Parathyroid adenoma (tissue), 2 donors: ENCODE data around the gene CAV3.

Experiments used
- H2AFZ ChIP-seq: fragments of 300-600 bp; sonication (generic); one replicate; pipeline ENCODE4 v1.7.0; 2017; ENCODE audit warnings: antibody characterized with exemption, mild to moderate bottlenecking
- H3K27ac ChIP-seq: fragments of 300-600 bp; sonication (generic); one replicate; pipeline ENCODE4 v1.7.0; 2017
- H3K27me3 ChIP-seq: fragments of 300-600 bp; sonication (generic); one replicate; pipeline ENCODE4 v1.7.0; 2017; ENCODE audit warnings: low read length; ENCODE audit not compliant: control insufficient read depth, insufficient read depth
- H3K36me3 ChIP-seq: fragments of 300-600 bp; sonication (generic); one replicate; pipeline ENCODE4 v1.7.0; 2017; ENCODE audit warnings: low read length; ENCODE audit not compliant: control insufficient read depth, insufficient read depth
- H3K4me1 ChIP-seq: fragments of 300-600 bp; sonication (generic); one replicate; pipeline ENCODE4 v1.7.0; 2017; ENCODE audit warnings: control low read depth
- H3K4me2 ChIP-seq: fragments of 300-600 bp; sonication (generic); one replicate; pipeline ENCODE4 v1.7.0; 2017; ENCODE audit warnings: low read length
- H3K4me3 ChIP-seq: fragments of 300-600 bp; sonication (generic); one replicate; pipeline ENCODE4 v1.7.0; 2017; ENCODE audit warnings: low read depth, low read length
- H3K79me2 ChIP-seq: fragments of 300-600 bp; sonication (generic); one replicate; pipeline ENCODE4 v1.7.0; 2017; ENCODE audit warnings: control low read depth
- H3K9ac ChIP-seq: fragments of 300-600 bp; sonication (generic); one replicate; pipeline ENCODE4 v1.7.0; 2017; ENCODE audit warnings: mild to moderate bottlenecking
- H3K9me3 ChIP-seq: fragments of 300-600 bp; sonication (generic); one replicate; pipeline ENCODE4 v1.7.0; 2017; ENCODE audit warnings: low read length; ENCODE audit not compliant: control insufficient read depth
- TF ChIP-seq, protein P1 (sequence below): fragments of 300-600 bp; sonication (generic); IDR thresholded peaks from one replicate; pipeline ENCODE4 v1.7.0; 2017; ENCODE audit warnings: antibody characterized with exemption, mild to moderate bottlenecking
- donor health status: primary hyperparathyroidism.

The CAV3 gene

DNA sequence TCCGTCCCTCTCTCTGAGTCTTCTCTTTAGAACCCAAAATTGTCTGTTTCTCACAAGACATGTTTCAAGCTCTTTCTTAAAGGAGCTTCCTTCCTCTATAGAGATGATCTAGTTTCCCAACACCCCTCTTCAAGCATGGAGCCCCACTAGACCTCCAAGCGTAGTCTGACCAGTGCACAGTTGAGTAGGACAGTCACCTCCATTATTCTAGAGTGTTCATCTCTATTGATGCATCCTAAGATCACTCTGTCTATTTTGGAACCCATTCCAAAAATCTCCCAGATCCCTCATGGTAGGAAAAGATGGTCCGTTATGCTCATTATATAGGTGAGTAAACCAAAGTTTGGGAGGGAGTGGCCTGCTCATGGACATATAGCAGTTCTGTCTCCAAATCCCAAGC, 4.1 kb upstream of the CAV3 start:
- Histone ChIP-seq H3K27me3 (no peaks in the 10 kb centered on the region), H3K4me1 (no peaks in the 10 kb centered on the region), H3K27ac (no peak overlapping the region), H3K4me2 (no peak overlapping the region), H3K9ac (no peak overlapping the region), H3K79me2 (no peaks in the 10 kb centered on the region), H3K9me3 (no peaks in the 10 kb centered on the region), H3K4me3 (no peak overlapping the region), H2AFZ (no peak overlapping the region), H3K36me3 (no peaks in the 10 kb centered on the region)
- TF ChIP-seq, protein P1, sequence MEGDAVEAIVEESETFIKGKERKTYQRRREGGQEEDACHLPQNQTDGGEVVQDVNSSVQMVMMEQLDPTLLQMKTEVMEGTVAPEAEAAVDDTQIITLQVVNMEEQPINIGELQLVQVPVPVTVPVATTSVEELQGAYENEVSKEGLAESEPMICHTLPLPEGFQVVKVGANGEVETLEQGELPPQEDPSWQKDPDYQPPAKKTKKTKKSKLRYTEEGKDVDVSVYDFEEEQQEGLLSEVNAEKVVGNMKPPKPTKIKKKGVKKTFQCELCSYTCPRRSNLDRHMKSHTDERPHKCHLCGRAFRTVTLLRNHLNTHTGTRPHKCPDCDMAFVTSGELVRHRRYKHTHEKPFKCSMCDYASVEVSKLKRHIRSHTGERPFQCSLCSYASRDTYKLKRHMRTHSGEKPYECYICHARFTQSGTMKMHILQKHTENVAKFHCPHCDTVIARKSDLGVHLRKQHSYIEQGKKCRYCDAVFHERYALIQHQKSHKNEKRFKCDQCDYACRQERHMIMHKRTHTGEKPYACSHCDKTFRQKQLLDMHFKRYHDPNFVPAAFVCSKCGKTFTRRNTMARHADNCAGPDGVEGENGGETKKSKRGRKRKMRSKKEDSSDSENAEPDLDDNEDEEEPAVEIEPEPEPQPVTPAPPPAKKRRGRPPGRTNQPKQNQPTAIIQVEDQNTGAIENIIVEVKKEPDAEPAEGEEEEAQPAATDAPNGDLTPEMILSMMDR, result no peak

DNA sequence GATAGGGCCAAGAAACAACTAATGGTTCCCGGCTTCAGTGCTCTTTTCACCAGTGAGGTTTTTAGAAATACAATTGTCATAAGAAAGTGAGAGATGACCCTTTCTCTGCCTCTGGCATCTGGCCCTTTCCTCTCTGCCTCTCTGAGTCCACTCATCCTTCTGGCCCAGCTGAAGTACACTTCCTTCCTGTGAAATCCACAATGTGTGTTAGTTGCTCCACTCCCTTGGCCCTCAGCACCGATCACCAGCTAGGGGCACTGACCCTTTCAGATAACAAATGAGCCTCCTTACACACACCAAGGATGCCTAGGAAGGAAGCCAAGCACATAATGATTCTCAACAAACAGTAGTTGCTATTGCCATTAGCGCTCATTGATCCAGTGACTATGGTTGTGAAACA, 2.9 kb upstream of the CAV3 start:
- H3K79me2 ChIP-seq, result no peaks in the 10 kb centered on the region
- no peak overlapping the region for H2AFZ ChIP-seq
- no peaks in the 10 kb centered on the region for H3K36me3 ChIP-seq
- no peak overlapping the region for H3K4me3 ChIP-seq
- no peaks in the 10 kb centered on the region for H3K4me1 ChIP-seq
- TF ChIP-seq, protein P1, result no peak
- H3K27ac ChIP-seq, result no peak overlapping the region
- no peak overlapping the region for H3K9ac ChIP-seq
- H3K9me3 ChIP-seq, result no peaks in the 10 kb centered on the region
- no peaks in the 10 kb centered on the region for H3K27me3 ChIP-seq
- H3K4me2 ChIP-seq, result no peak overlapping the region

- Histone ChIP-seq H3K79me2 (no peaks in the 10 kb centered on the region), H3K9me3 (no peaks in the 10 kb centered on the region), H3K27ac (no peak overlapping the region), H3K4me1 (no peaks in the 10 kb centered on the region), H3K27me3 (no peaks in the 10 kb centered on the region), H2AFZ (no peak overlapping the region), H3K4me2 (no peak overlapping the region), H3K36me3 (no peaks in the 10 kb centered on the region), H3K9ac (no peak overlapping the region), H3K4me3 (no peak overlapping the region)
- TF ChIP-seq, protein P1, result no peak
These were observed 1.2 kb upstream of the CAV3 start for GRCh38 chr3:8732413-8732812.

GRCh38 chr3:8734137-8734878, 706 bp downstream of the CAV3 start:
- H3K9ac ChIP-seq, result no peak overlapping the region
- H3K9me3 ChIP-seq, result no peaks in the 10 kb centered on the region
- H3K4me1 ChIP-seq, result no peaks in the 10 kb centered on the region
- no peak overlapping the region for H3K4me3 ChIP-seq
- H3K27ac ChIP-seq, result no peak overlapping the region
- no peaks in the 10 kb centered on the region for H3K79me2 ChIP-seq
- H3K4me2 ChIP-seq, result no peak overlapping the region
- H3K36me3 ChIP-seq, result no peaks in the 10 kb centered on the region
- TF ChIP-seq, protein P1, result no peak
- H3K27me3 ChIP-seq, result no peaks in the 10 kb centered on the region
- no peak overlapping the region for H2AFZ ChIP-seq

DNA sequence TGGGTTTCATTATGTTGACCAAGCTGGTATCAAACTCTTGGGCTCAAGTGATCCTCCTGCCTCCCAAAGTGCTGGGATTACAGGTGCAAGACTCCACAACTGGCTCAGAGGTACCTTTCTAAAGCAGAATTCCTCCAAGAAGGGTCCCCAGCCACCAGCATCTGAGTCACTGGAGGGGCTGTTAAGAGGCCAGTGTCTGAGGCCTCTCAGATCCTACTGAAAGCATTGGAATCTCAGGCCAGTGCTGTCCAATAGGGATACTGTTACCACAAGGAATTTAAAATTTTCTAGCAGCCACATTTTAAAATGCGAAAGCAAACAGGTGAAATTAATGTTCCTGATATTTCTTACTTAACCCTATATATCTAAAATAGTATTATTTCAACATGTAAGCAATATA, 1.3 kb downstream of the CAV3 start:
- no peak overlapping the region for H2AFZ ChIP-seq
- H3K9me3 ChIP-seq, result no peaks in the 10 kb centered on the region
- no peaks in the 10 kb centered on the region for H3K4me1 ChIP-seq
- no peaks in the 10 kb centered on the region for H3K79me2 ChIP-seq
- H3K36me3 ChIP-seq, result no peaks in the 10 kb centered on the region
- H3K4me2 ChIP-seq, result no peak overlapping the region
- TF ChIP-seq, protein P1, result no peak
- no peak overlapping the region for H3K9ac ChIP-seq
- H3K27me3 ChIP-seq, result no peaks in the 10 kb centered on the region
- H3K27ac ChIP-seq, result no peak overlapping the region
- H3K4me3 ChIP-seq, result no peak overlapping the region
